Pons (tissue), 1 donor: ENCODE data around the gene CDC37L1.
"Not testable (repeated sequence)": the region's sequence is repeated elsewhere in the genome, so short reads cannot be mapped to it uniquely, and the experiment has no call there.

Experiments
- DNase-seq: peaks from one replicate; pipeline ENCODE4 v3.0.0-alpha.2; 2016; ENCODE audit warnings: low spot score

CDC37L1 gene

DNA sequence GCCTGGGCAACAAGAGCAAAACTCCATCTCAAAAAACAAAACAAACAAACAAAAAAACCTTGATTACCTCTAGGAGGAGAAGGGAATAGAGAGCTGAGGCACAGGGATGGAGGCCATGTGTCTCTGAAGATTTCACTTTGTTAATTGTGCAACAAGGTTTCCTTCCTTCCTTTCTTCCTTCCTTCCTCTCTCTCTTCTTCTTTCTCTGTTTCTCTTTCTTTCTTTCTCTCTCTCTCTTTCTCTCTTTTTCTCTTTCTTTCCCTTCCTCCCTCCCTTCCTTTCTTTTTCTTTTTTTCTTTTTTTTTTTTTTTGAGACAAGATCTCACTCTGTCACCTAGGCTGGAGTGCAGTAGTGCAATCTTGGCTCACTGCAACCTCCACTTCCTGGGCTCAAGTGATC, 75.2 kb downstream of the CDC37L1 start:
- DNase-seq, result not testable (repeated sequence)

DNA sequence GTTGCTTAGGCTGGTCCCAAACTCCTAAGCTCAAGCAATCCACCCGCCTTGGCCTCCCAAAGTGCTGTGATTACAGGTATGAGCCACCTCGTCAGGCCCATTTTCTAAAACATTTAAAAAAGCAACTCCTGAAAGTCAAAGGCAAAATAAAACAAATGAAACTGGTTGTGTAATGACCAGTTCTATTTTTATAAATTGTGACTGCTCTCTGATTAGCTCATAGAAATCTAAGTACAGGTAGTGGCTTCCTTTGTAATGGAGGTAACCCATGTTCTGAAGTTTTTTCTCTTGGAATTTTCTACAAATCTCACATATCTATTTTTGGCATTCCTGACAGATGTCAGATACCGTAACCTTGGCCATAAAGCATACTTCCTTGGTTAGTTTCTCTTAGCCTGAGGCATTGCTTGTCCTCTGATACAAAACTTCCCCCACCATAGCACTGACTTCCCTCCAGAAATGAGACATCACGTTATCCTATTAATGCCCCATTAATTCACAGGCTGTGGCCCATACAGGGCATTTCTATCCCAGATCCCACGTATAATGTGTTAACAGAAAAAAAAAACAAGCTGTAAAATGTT, 75.7 kb downstream of the CDC37L1 start:
- DNase-seq, result no peak

DNA sequence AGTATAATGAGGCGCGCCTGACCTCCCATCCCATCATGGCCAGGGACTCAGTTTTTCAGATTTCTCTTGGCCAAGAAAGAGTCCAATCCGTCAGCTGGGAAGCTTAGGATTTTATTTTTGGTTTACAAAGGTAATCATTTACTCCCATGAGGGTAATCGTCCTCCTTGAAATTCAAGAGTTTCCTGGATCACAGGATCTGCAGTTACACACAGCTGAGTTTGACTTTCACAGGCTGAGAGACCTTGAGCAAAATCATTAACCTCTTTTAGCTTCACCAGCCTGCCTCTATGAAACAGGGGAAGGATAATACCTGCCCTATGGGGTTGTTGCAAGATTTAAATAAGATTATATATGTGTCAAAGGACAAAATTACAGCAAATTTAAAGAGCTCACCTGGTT, 77.1 kb downstream of the CDC37L1 start:
- DNase-seq, result no peak
